GM18519 (cell line): Measurements from ENCODE around the gene ZNF433.
"Not testable (repeated sequence)": the region's sequence is repeated elsewhere in the genome, so short reads cannot be mapped to it uniquely, and the experiment has no call there.

Source experiments
- ATAC-seq: cut with Tn5 transposase; IDR thresholded peaks from one replicate; pipeline ENCODE4 v1.9.1; 2021; ENCODE audit warnings: mild to moderate bottlenecking, moderate library complexity; ENCODE audit not compliant: unreplicated experiment, low FRiP score

The ZNF433 gene

GRCh38 chr19:11991921-11992320, 43.6 kb downstream of the ZNF433 start:
- not testable (repeated sequence) for ATAC-seq

- ATAC-seq: no peak
Observed at GRCh38 chr19:11989112-11989456, 46.4 kb downstream of the ZNF433 start.

- ATAC-seq: peak; percentile 66
Observed at GRCh38 chr19:11987405-11988281, 47.8 kb downstream of the ZNF433 start.

- ATAC-seq: no peak
Observed at GRCh38 chr19:11986754-11987153, 48.7 kb downstream of the ZNF433 start.

DNA sequence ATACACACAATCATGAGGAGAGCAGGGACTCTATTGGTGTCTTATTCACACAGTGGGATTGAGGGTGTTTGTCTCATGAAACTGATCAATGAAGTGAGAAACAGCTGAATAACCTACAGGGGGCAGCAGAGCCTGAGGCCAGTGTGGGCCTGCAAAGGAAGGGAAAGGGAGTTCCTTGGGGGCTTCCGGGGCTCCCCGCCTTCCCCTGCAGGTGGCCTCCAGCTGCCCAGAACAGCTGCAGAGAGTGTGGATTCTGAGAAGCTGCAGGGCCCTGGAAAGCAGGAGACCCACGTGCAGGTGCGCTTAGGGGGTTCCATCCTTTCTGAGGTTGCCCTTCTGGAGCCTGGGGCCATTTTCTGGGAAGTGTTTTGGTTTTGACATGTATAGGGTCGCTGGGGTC, 50.5 kb downstream of the ZNF433 start:
- no peak for ATAC-seq

GRCh38 chr19:11982526-11982925, 53.0 kb downstream of the ZNF433 start:
- no peak for ATAC-seq

DNA sequence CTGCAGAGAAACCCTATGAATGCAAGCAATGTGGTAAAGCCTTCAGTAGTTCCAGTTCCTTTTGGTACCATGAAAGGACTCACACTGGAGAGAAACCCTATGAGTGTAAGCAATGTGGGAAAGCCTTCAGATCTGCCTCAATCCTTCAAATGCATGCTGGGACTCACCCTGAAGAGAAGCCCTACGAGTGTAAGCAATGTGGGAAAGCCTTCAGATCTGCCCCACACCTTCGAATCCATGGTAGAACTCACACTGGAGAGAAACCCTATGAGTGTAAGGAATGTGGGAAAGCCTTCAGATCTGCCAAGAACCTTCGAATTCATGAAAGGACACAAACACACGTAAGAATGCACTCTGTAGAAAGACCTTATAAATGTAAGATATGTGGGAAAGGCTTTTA, 56.0 kb downstream of the ZNF433 start:
- no peak for ATAC-seq

GRCh38 chr19:11978492-11979100, 56.9 kb downstream of the ZNF433 start:
- no peak for ATAC-seq

GRCh38 chr19:11973019-11973810, 62.3 kb downstream of the ZNF433 start:
- no peak for ATAC-seq

GRCh38 chr19:11971041-11971440, 64.4 kb downstream of the ZNF433 start:
- no peak for ATAC-seq

GRCh38 chr19:11970174-11970573, 65.3 kb downstream of the ZNF433 start:
- no peak for ATAC-seq

- ATAC-seq: no peak
Observed at GRCh38 chr19:11964858-11965645, 70.4 kb downstream of the ZNF433 start, which contains the start of gene ZNF763. ZNF763 (plus strand) TSS chr19:11965040; CDS start chr19:11965209, 169 bp downstream.
